DMS153 (cell line): ENCODE data around the gene ZNF705A.
"Not testable (repeated sequence)": the region's sequence is repeated elsewhere in the genome, so short reads cannot be mapped to it uniquely, and the experiment has no call there.

ENCODE experiments used
- DNase-seq: peaks from one replicate; lab custom pipeline; 2025; lab: John Stamatoyannopoulos, UW

The ZNF705A gene

DNA sequence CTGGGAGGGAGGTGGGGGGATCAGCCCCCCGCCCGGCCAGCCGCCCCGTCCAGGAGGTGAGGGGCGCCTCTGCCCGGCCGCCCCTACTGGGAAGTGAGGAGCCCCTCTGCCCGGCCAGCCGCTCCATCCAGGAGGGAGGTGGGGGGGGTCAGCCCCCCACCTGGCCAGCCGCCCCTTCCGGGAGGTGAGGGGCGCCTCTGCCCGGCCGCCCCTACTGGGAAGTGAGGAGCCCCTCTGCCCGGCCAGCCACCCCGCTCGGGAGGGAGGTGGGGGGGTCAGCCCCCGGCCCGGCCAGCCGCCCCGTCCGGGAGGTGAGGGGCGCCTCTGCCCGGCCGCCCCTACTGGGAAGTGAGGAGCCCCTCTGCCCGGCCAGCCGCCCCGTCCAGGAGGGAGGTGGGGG, 27.4 kb downstream of the ZNF705A start:
- DNase-seq, result not testable (repeated sequence)

GRCh38 chr12:8188088-8188487, 31.3 kb downstream of the ZNF705A start:
- DNase-seq, result not testable (repeated sequence)

DNA sequence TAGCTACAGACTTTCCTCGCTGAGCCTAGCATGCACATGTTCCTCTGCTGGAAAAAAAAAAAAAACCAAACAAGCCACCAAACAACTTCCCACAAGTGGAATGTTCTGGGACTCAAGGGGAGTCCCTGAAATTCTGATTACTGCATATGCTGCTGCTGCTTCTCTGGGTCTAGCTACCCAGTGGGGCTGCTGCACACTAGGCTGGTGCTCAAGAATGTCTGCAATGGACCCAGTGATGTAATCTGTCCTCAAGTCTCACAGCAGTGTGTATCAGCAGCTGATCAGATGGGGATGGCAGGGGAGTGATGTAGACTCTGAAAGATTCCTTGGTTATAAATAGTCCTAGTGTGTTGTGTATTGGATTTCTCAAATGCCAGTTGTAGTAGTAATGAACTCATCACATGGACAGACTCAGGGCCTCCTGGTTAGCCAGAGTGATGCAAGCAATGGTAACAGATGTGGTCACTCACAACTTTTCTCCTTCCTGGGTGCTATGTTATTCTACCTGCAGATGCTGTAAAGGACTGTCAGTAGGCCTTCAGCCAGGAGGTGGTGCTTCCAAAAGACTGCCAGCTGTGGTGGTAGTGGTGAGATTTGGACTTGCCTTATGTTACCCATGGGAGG, 41.0 kb downstream of the ZNF705A start:
- DNase-seq, result not testable (repeated sequence)

GRCh38 chr12:8218711-8219382, 62.0 kb downstream of the ZNF705A start:
- not testable (repeated sequence) for DNase-seq

- DNase-seq, result peak; percentile 71
Observed at GRCh38 chr12:8221375-8221774, 64.6 kb downstream of the ZNF705A start.

DNA sequence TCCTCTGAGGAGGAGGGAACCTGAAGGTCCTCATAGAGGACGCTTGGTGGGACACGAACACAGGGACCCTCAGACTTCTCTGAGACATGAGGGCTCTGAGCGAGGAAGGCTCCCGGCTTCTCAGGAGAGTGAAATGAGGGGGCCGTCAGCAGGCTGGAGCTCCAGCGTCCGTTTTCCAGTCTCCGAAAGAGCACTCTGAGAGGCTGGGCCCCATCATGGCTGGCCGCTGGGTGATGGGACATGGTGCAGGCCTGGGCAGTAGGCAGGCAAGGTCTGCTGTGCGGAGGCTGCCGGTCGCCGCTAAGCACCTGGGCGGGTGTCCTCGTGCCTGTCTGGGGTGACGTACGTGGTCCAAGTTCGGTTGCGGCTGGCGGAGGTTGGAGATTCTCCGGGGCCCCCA, 65.0 kb downstream of the ZNF705A start:
- DNase-seq, result not testable (repeated sequence)

- DNase-seq, result not testable (repeated sequence)
Observed at GRCh38 chr12:8222303-8222702, 65.5 kb downstream of the ZNF705A start.

GRCh38 chr12:8223646-8224045, 66.8 kb downstream of the ZNF705A start:
- not testable (repeated sequence) for DNase-seq

DNA sequence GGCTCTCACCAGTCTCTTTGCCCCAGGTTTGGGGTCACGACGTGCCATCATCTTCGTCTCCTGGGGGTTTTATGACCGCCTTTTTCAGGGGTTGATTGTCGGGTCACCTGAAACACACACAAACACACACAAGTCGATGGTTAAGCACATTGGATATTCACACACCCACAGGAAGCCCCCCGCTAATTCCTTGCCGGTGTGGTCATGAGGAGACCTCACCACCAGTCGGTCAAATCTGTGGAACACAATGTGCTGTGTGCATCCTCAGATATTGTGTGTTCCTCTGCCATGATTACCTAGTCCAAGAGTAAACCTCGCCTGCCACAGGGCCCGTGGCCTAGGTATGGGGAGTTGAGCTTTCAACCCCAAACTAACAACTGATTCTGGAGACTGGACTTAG, 68.0 kb downstream of the ZNF705A start:
- DNase-seq, result not testable (repeated sequence)

- no peak for DNase-seq
Observed at GRCh38 chr12:8226355-8226754, 69.5 kb downstream of the ZNF705A start.

DNA sequence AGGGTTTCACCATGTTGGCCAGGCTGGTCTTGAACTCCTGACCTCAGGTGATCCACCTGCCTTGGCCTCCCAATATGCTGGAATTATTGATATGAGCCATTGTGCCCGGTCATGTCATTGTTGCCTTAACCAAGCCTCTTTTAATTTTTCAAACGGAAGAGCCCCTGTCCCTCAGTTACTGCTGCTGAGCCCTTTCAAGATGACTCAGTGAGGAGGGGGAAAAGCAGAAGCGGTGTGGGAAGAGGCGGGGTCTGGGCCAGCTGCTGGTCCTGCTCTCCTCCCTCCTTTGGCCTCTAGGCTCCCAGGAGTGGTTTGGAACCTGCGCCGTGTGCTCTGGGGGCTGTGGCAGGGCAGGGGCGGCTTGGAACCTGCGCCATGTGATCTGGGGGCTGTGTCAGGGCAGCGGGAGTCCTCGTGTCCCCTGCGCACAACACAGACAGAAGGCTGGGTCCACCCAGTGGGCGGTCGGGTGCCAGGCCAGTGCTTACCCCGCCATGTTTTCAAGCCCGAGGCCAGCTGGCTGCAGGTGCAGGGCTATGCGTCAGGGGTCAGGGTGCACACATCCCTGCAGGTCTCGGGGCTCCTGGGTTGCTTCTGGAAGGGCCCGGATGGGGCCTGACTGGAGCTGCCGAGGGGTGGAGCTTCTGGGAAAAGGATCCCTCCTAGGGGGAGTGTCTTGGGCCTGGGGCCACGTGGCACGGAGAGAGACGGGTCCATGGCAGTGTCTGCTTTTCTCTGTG, 70.3 kb downstream of the ZNF705A start, which contains the start of gene FAM90A1:
Gene FAM90A1 (minus strand): TSS at position 627 of the 740 bp plus-strand sequence. CDS start 2,786 bp downstream, outside the sequence.
- peak; percentile 32 for DNase-seq

GRCh38 chr12:8227732-8228077, 70.9 kb downstream of the ZNF705A start:
- DNase-seq, result not testable (repeated sequence)

DNA sequence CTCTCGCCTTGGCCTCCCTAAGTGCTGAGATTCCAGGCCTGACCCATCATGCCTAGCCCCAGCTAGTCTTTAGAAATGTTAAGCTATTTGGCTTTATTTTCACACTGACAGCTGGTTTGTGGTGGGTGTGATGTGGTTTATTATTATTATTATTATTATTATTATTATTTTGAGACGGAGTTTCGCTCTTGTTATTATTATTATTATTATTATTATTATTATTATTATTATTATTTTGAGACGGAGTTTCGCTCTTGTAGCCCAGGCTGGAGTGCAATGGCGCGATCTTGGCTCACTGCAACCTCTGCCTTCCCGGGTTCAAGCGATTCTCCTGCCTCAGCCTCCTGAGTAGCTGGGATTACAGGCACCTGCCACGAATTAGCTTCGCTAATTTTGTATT, 71.8 kb downstream of the ZNF705A start:
- DNase-seq, result not testable (repeated sequence)

- DNase-seq, result not testable (repeated sequence)
Observed at GRCh38 chr12:8229486-8229885, 72.7 kb downstream of the ZNF705A start.
